H9 (cell line): ENCODE data around the gene SLCO3A1. TPM values are rescaled to one million over a fixed set of nuclear protein-coding genes. Genes with fewer than 3 reads are reported as not detected.

Experiments
- DNase-seq: peaks from one replicate; pipeline ENCODE4 v3.0.0-alpha.2; 2017
- H2AFZ ChIP-seq: one replicate; pipeline ENCODE4 v1.6.1; 2013; ENCODE audit warnings: mild to moderate bottlenecking, low read length, control low read depth, moderate library complexity
- H2AK5ac ChIP-seq: 2 replicates; pipeline ENCODE4 v1.6.1; 2013; ENCODE audit warnings: low read length, control low read depth, mixed read lengths; ENCODE audit not compliant: insufficient read length
- H2BK120ac ChIP-seq: one replicate; pipeline ENCODE4 v1.6.1; 2013; ENCODE audit warnings: low read depth, mild to moderate bottlenecking, low read length, control low read depth, inconsistent platforms; ENCODE audit not compliant: poor library complexity, severe bottlenecking
- H2BK12ac ChIP-seq: 2 replicates; pipeline ENCODE4 v1.6.1; 2013; ENCODE audit warnings: low read length, control low read depth, mixed read lengths, low read depth; ENCODE audit not compliant: insufficient read length
- H2BK15ac ChIP-seq: 2 replicates; pipeline ENCODE4 v1.6.1; 2013; ENCODE audit warnings: low read depth, low read length, control low read depth
- H2BK20ac ChIP-seq: one replicate; pipeline ENCODE4 v1.6.1; 2013; ENCODE audit warnings: low read depth, mild to moderate bottlenecking, low read length, control low read depth, inconsistent platforms; ENCODE audit not compliant: poor library complexity, severe bottlenecking
- H2BK5ac ChIP-seq: 2 replicates; pipeline ENCODE4 v1.6.1; 2013; ENCODE audit warnings: low read length, control low read depth, mixed read lengths; ENCODE audit not compliant: insufficient read length
- H3K14ac ChIP-seq: 2 replicates; pipeline ENCODE4 v1.6.1; 2013; ENCODE audit warnings: low read length, control low read depth; ENCODE audit not compliant: insufficient read depth
- H3K18ac ChIP-seq: 2 replicates; pipeline ENCODE4 v1.6.1; 2013; ENCODE audit warnings: low read depth, mild to moderate bottlenecking, mixed read lengths, low read length, control low read depth; ENCODE audit not compliant: insufficient read length
- H3K23ac ChIP-seq: 2 replicates; pipeline ENCODE4 v1.6.1; 2013; ENCODE audit warnings: low read length, control low read depth, mixed read lengths, low read depth; ENCODE audit not compliant: insufficient read length
- H3K23me2 ChIP-seq: 2 replicates; pipeline ENCODE4 v1.6.1; 2013; ENCODE audit warnings: low read depth, mild to moderate bottlenecking, mixed read lengths, low read length, control low read depth; ENCODE audit not compliant: insufficient read length, poor library complexity, severe bottlenecking
- H3K27ac ChIP-seq: 2 replicates; pipeline ENCODE4 v1.5.1; 2013; ENCODE audit warnings: low read length, control low read depth, mixed read lengths, low read depth; ENCODE audit not compliant: insufficient read length
- H3K27me3 ChIP-seq: 2 replicates; pipeline ENCODE4 v1.6.1; 2013; ENCODE audit warnings: low read length, control low read depth, inconsistent platforms; ENCODE audit not compliant: insufficient read depth
- H3K4ac ChIP-seq: 2 replicates; pipeline ENCODE4 v1.6.1; 2013; ENCODE audit warnings: low read depth, mild to moderate bottlenecking, control low read depth, inconsistent platforms, low read length, moderate library complexity
- H3K4me1 ChIP-seq: 2 replicates; pipeline ENCODE4 v1.6.1; 2013; ENCODE audit warnings: low read length, control low read depth, inconsistent platforms; ENCODE audit not compliant: insufficient read depth
- H3K4me2 ChIP-seq: 2 replicates; pipeline ENCODE4 v1.6.1; 2013; ENCODE audit warnings: low read length, control low read depth, mixed read lengths; ENCODE audit not compliant: insufficient read length, insufficient read depth
- H3K56ac ChIP-seq: 2 replicates; pipeline ENCODE4 v1.6.1; 2013; ENCODE audit warnings: low read depth, mild to moderate bottlenecking, mixed read lengths, low read length, control low read depth; ENCODE audit not compliant: insufficient read length
- H3K79me1 ChIP-seq: 2 replicates; pipeline ENCODE4 v1.6.1; 2013; ENCODE audit warnings: low read depth, mild to moderate bottlenecking, moderate library complexity, low read length, control low read depth, inconsistent platforms; ENCODE audit not compliant: insufficient read depth, poor library complexity, severe bottlenecking
- H3K79me2 ChIP-seq: 2 replicates; pipeline ENCODE4 v1.6.1; 2013; ENCODE audit warnings: low read length, control low read depth, inconsistent platforms; ENCODE audit not compliant: insufficient read depth
- H3K9ac ChIP-seq: 2 replicates; pipeline ENCODE4 v1.6.1; 2013; ENCODE audit warnings: low read length, control low read depth, mixed read lengths; ENCODE audit not compliant: insufficient read length; ENCODE audit errors: extremely low read depth
- H3K9me3 ChIP-seq: one replicate; pipeline ENCODE4 v1.6.1; 2013; ENCODE audit warnings: low read depth, low read length, inconsistent platforms; ENCODE audit not compliant: control insufficient read depth
- H3T11ph ChIP-seq: one replicate; pipeline ENCODE4 v1.6.1; 2013; ENCODE audit warnings: mild to moderate bottlenecking, low read length, control low read depth, inconsistent platforms
- H4K20me1 ChIP-seq: one replicate; pipeline ENCODE4 v1.6.1; 2013; ENCODE audit not compliant: control insufficient read depth, insufficient read length, insufficient read depth
- H4K5ac ChIP-seq: 2 replicates; pipeline ENCODE4 v1.6.1; 2013; ENCODE audit warnings: low read depth, mild to moderate bottlenecking, mixed read lengths, low read length, control low read depth; ENCODE audit not compliant: insufficient read length
- H4K8ac ChIP-seq: replicated peaks from 2 replicates; pipeline ENCODE4 v1.6.1; 2013; ENCODE audit warnings: low read length, control low read depth, mixed read lengths, low read depth; ENCODE audit not compliant: insufficient read length
- H4K91ac ChIP-seq: 2 replicates; pipeline ENCODE4 v1.6.1; 2013; ENCODE audit warnings: low read depth, mild to moderate bottlenecking, moderate library complexity, mixed read lengths, low read length, control low read depth; ENCODE audit not compliant: insufficient read length
- H3K27ac Mint-ChIP-seq, 3 experiments: 2 replicates in 2 of 3; 3 replicates in 1 of 3; pipeline ENCODE4 v1.8.0; 2020 to 2021; ENCODE audit warnings: mixed read lengths in 3 of 3, mild to moderate bottlenecking in 1 of 3, moderate library complexity in 1 of 3
- H3K27me3 Mint-ChIP-seq: 2 replicates; pipeline ENCODE4 v1.8.0; 2021; ENCODE audit warnings: low read depth, mild to moderate bottlenecking, moderate library complexity, mixed read lengths
- H3K36me3 Mint-ChIP-seq, 3 experiments: 2 replicates in 2 of 3; 3 replicates in 1 of 3; pipeline ENCODE4 v1.8.0; 2020 to 2021; ENCODE audit warnings: low read depth in 3 of 3, mixed read lengths in 3 of 3; ENCODE audit not compliant: insufficient read depth in 1 of 3
- H3K4me1 Mint-ChIP-seq, 2 experiments: 2 replicates each; pipeline ENCODE4 v1.8.0; 2020; ENCODE audit warnings: mixed read lengths in 2 of 2
- H3K4me3 Mint-ChIP-seq, 2 experiments: 2 replicates in 1 of 2; 3 replicates in 1 of 2; pipeline ENCODE4 v1.8.0; 2020 to 2021; ENCODE audit warnings: mild to moderate bottlenecking in 2 of 2, mixed read lengths in 2 of 2, moderate library complexity in 1 of 2
- H3K9me3 Mint-ChIP-seq, 2 experiments: 2 replicates in 1 of 2; 3 replicates in 1 of 2; pipeline ENCODE4 v1.8.0; 2020; ENCODE audit warnings: mild to moderate bottlenecking in 2 of 2, mixed read lengths in 2 of 2, moderate library complexity in 1 of 2
- WGBS: extraction: QIAGEN DNeasy Blood & Tissue Kit; methylation state at CpG from one replicate; pipeline ENCODE4 v1.1.7; 2013; ENCODE audit warnings: missing lambda C conversion rate, low lambda C conversion rate, mixed read lengths; ENCODE audit not compliant: insufficient read length; ENCODE audit errors: extremely low coverage; 5-methylcytosine and 5-hydroxymethylcytosine counted together
- total RNA-seq: library from RNA; stranded (reverse); gene quantifications from 2 replicates; pipeline ENCODE4 v1.2.1, GENCODE V29; 2021
- TF ChIP-seq, protein P1 (sequence below): fragments of 200-600 bp; sonication (generic); conservative IDR thresholded peaks from 3 replicates; pipeline ENCODE4 v1.8.0; 2021; ENCODE audit warnings: antibody characterized with exemption, mild to moderate bottlenecking

Gene SLCO3A1
- total RNA-seq, 1 experiment from 2014 or later: 9.4 TPM

DNA sequence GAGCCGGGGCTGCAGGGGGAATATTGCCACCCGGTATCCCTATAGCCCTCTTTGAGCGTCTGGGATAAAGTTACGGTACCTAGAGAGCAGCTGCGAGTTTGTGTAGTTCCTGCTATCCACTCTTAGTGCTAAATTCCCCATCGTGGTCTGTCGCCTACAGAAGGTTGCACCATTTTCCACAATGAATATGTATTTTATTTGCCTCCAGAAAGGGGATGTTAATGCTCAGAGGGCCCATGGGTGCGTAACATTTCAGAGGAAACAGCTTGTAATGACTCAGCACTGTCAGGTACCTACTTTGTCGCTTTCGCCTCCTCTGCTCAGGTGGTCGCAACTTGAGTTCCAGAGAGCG lies 1.1 kb downstream of the SLCO3A1 start:
- Histone ChIP-seq H2AFZ (no peak overlapping the region), H3T11ph (no peak overlapping the region), H2BK12ac (no peak overlapping the region), H4K5ac (no peak overlapping the region), H4K8ac (no peak overlapping the region), H3K79me2 (no peaks in the 10 kb centered on the region), H3K14ac (no peak overlapping the region), H2BK120ac (no peak overlapping the region), H3K23ac (no peak overlapping the region), H4K20me1 (no peaks in the 10 kb centered on the region), H3K18ac (no peak overlapping the region), H2BK5ac (no peak overlapping the region), H2AK5ac (no peak overlapping the region), H2BK15ac (no peak overlapping the region), H3K4me1 (peaks cover 8% of the 10 kb centered on the region; the same call in 1 of the 2 replicates), H3K79me1 (no peaks in the 10 kb centered on the region), H3K4ac (no peak overlapping the region), H3K27ac (no peak overlapping the region), H3K23me2 (no peaks in the 10 kb centered on the region), H4K91ac (no peak overlapping the region), H3K27me3 (no peaks in the 10 kb centered on the region; the same call in 1 of the 2 replicates), H3K9ac (no peak overlapping the region), H2BK20ac (no peak overlapping the region), H3K9me3 (no peaks in the 10 kb centered on the region), H3K56ac (no peak overlapping the region), H3K4me2 (peak overlapping the region; percentile 81)
- Mint-ChIP-seq H3K27ac (no peak overlapping the region), H3K36me3 (peaks cover 0 to 3% (median 0%) of the 10 kb centered on the region in 3 experiments; a peak in 2 of 7 replicates), H3K9me3 (no peaks in the 10 kb centered on the region), H3K4me1 (peaks cover 29 to 33% of the 10 kb centered on the region in 2 experiments), H3K4me3 (peak overlapping the region; percentile 75 to 87), H3K27me3 (peaks cover 18% of the 10 kb centered on the region)
- no CpG with 5 or more reads among the region's 12 CpGs for WGBS
- DNase-seq: no peak
- TF ChIP-seq, protein P1, sequence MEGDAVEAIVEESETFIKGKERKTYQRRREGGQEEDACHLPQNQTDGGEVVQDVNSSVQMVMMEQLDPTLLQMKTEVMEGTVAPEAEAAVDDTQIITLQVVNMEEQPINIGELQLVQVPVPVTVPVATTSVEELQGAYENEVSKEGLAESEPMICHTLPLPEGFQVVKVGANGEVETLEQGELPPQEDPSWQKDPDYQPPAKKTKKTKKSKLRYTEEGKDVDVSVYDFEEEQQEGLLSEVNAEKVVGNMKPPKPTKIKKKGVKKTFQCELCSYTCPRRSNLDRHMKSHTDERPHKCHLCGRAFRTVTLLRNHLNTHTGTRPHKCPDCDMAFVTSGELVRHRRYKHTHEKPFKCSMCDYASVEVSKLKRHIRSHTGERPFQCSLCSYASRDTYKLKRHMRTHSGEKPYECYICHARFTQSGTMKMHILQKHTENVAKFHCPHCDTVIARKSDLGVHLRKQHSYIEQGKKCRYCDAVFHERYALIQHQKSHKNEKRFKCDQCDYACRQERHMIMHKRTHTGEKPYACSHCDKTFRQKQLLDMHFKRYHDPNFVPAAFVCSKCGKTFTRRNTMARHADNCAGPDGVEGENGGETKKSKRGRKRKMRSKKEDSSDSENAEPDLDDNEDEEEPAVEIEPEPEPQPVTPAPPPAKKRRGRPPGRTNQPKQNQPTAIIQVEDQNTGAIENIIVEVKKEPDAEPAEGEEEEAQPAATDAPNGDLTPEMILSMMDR: no peak
